ENCODE data around the gene IREB2.
A peak's percentile ranks its signal among the peaks of the same experiment; 100 is the strongest.

IREB2 gene

DNA sequence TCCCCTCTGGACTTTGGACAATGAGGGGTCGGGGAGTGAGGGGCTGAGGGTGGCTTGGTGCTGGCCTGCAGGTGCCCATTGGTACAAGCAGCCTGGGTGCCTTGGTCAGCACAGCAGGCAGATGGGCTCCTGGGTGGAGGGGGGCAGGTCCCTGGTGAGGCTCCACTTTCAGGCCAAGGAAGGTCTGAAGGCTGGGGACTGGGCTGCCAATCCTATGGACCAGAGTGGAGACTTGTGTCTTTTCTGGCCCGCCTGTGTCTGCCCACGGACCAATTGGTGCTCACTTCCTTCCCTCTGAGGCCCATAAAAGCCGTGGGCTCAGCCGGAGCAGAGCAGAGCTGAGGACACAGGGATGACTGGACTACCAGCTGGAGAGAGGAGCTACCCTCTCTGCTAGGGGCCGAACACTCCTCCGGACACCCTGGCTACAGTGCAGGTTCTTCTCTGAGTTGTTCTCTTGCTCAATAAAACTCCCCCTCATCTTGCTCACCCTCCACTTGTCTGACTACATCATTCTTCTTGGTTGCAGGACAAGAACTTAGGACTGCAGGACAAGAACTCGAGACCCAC is 31.9 kb upstream of the IREB2 start:
- no peak for DNase-seq (ENCODE audit: insufficient read length, low spot score)
- no peak for TF ChIP-seq CTCF (IDR thresholded peaks at IDR 0.05; ENCODE audit: insufficient read depth, missing control alignments)
- FAIRE-seq: no peak

- no peak for DNase-seq (ENCODE audit: insufficient read length, low spot score)
- TF ChIP-seq CTCF (IDR thresholded peaks at IDR 0.05; ENCODE audit: insufficient read depth, missing control alignments): no peak
- FAIRE-seq: no peak
Measured at GRCh38 chr15:78407608-78408354, 30.2 kb upstream of the IREB2 start.

- no peak for DNase-seq (ENCODE audit: insufficient read length, low spot score)
- FAIRE-seq: no peak
- TF ChIP-seq CTCF (IDR thresholded peaks at IDR 0.05; ENCODE audit: insufficient read depth, missing control alignments): no peak
Measured at GRCh38 chr15:78408355-78408640, 29.7 kb upstream of the IREB2 start.

DNA sequence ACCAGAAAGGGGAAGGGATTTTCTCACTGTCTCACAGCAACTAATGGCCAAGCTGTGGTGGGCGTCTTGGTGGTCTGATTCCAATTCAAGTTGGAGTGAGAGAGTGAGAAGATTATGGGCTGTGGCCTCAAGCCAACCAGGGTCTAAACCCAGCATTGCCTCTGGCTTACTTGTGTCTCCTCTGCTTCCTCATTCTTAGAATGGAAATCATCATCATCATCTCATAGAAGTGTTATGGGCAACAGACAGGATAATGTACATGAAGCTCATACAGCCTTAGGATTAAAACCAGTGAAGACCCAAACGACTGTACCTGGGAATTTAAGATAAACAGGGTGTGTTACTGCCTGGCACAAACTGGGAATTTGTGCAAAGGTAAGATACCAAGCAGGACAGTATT is 29.1 kb upstream of the IREB2 start:
- no peak for TF ChIP-seq CTCF (IDR thresholded peaks at IDR 0.05; ENCODE audit: insufficient read depth, missing control alignments)
- no peak for DNase-seq (ENCODE audit: insufficient read length, low spot score)
- FAIRE-seq: no peak

- FAIRE-seq: no peak
- no peak for TF ChIP-seq CTCF (IDR thresholded peaks at IDR 0.05; ENCODE audit: insufficient read depth, missing control alignments)
- DNase-seq (ENCODE audit: insufficient read length, low spot score): no peak
Measured at GRCh38 chr15:78411061-78411460, 27.0 kb upstream of the IREB2 start.

GRCh38 chr15:78414621-78415250 is 23.3 kb upstream of the IREB2 start:
- no peak for TF ChIP-seq CTCF (IDR thresholded peaks at IDR 0.05; ENCODE audit: insufficient read depth, missing control alignments)
- no peak for DNase-seq (ENCODE audit: insufficient read length, low spot score)
- FAIRE-seq: no peak

DNA sequence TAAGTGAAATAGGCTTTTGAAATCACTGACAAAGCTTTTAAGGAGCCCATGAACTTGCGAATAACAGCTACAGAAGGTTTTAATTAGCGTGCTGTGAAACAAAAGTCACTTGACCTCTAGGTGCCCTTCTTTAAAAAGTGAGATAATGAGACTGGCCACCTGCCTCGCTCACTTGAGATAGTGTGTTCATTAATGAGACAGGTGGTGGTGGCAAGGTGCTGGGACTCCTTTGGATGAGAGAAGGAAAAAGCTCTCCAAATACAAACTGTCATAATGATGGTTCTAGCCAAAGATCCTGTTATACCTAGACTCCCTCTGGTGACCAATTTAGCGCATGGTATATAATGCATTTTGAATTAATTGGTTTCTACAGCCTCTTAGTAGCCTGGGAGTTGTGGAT is 22.7 kb upstream of the IREB2 start:
- FAIRE-seq (no peak), DNase-seq (ENCODE audit: insufficient read length, low spot score) (no peak)
- TF ChIP-seq CTCF (IDR thresholded peaks at IDR 0.05; ENCODE audit: insufficient read depth, missing control alignments): peak; percentile 38

All from D721Med (cell line).